Left forelimb (tissue), 1 donor: ENCODE results near the gene NUDT3.

ENCODE experiments used
- DNase-seq: peaks from one replicate; pipeline ENCODE4 v3.0.0-alpha.2; 2018; ENCODE audit warnings: low spot score

Gene NUDT3

GRCh38 chr6:34238585-34239499, 153.6 kb downstream of the NUDT3 start:
- DNase-seq: no peak

GRCh38 chr6:34237722-34238584, 154.5 kb downstream of the NUDT3 start:
- no peak for DNase-seq

- DNase-seq: no peak
These were observed 155.2 kb downstream of the NUDT3 start for GRCh38 chr6:34237316-34237721.

GRCh38 chr6:34236443-34237315, 155.8 kb downstream of the NUDT3 start, which contains the start of gene HMGA1:
Gene HMGA1 (plus strand): TSS chr6:34236873. CDS start chr6:34240781, 3,908 bp downstream.
- DNase-seq: peak; percentile 86

GRCh38 chr6:34236131-34236442, 156.4 kb downstream of the NUDT3 start:
- DNase-seq: no peak

GRCh38 chr6:34235307-34236130, 156.9 kb downstream of the NUDT3 start:
- peak; percentile 73 for DNase-seq

GRCh38 chr6:34234667-34235306, 157.7 kb downstream of the NUDT3 start:
- no peak for DNase-seq

GRCh38 chr6:34233867-34234266, 158.6 kb downstream of the NUDT3 start:
- DNase-seq: no peak

- no peak for DNase-seq
These were observed 159.6 kb downstream of the NUDT3 start for GRCh38 chr6:34232901-34233300.

GRCh38 chr6:34231566-34232336, 160.7 kb downstream of the NUDT3 start:
- DNase-seq: no peak

GRCh38 chr6:34230653-34231371, 161.7 kb downstream of the NUDT3 start:
- DNase-seq: no peak

- no peak for DNase-seq
These were observed 162.6 kb downstream of the NUDT3 start for GRCh38 chr6:34229877-34230276.
